ENCODE data around the gene HOXB5. TPM values are rescaled to one million over a fixed set of nuclear protein-coding genes. Genes with fewer than 3 reads are reported as not detected.

The HOXB5 gene
- total and polyA plus RNA-seq, 2 donors (not counting 1 experiment from before 2014, with no cell fraction given) = not detected

GRCh38 chr17:48630925-48631692 is 37.5 kb upstream of the HOXB5 start:
- DNase-seq (no peak), ATAC-seq (ENCODE audit: low read depth) (no peak)
- POLR2A ChIA-PET = no interaction called here
- Histone ChIP-seq H3K79me2 (ENCODE audit: control insufficient read depth, insufficient read depth, low read length) (no peaks in the 10 kb centered on the region), H4K20me1 (ENCODE audit: control insufficient read depth, insufficient read depth, low read length, poor library complexity, severe bottlenecking) (no peaks in the 10 kb centered on the region), H3K9ac (ENCODE audit: low read length) (no peak overlapping the region), H3K4me3 (ENCODE audit: control extremely low read depth in 1 of 5, extremely low read depth in 1 of 5, insufficient read depth in 1 of 5, low read depth in 2 of 5, low read length in 4 of 5) (no peak overlapping the region), H3K4me1 (ENCODE audit: control insufficient read depth in 2 of 2, insufficient read depth in 2 of 2, low read length in 2 of 2) (peaks cover 21 to 35% of the 10 kb centered on the region in 2 donors), H2AFZ (ENCODE audit: insufficient read depth, low read depth, low read length, poor library complexity, severe bottlenecking) (no peak overlapping the region), H3K27ac (ENCODE audit: low read length in 2 of 2) (no peak overlapping the region), H3K4me2 (replicated peaks; ENCODE audit: low read depth, low read length, poor library complexity, severe bottlenecking) (no peak overlapping the region), H3K27me3 (replicated peaks in 1 of 4; ENCODE audit: control extremely low read depth in 1 of 4, control insufficient read depth in 3 of 4, insufficient read depth in 4 of 4, low read length in 3 of 4) (peaks cover 0 to 97% (median 73%) of the 10 kb centered on the region in 4 experiments), H3K36me3 (replicated peaks in 1 of 2; ENCODE audit: control extremely low read depth in 1 of 2, control insufficient read depth in 1 of 2, extremely low read depth in 1 of 2, insufficient read depth in 2 of 2, low read length in 1 of 2) (no peaks in the 10 kb centered on the region), H3K9me3 (ENCODE audit: control extremely low read depth in 1 of 3, control insufficient read depth in 2 of 3, insufficient read depth in 1 of 3, low read length in 2 of 3) (peaks cover 0 to 18% (median 0%) of the 10 kb centered on the region in 3 donors)
- peaks cover 85% of the 10 kb centered on the region for H3K27me3 Mint-ChIP-seq
- intact Hi-C loops (cut with micrococcal nuclease) = no loop called here
- TF ChIP-seq EZH2 (IDR thresholded peaks at IDR 0.05; ENCODE audit: borderline replicate concordance, insufficient read depth, low read depth, low read length, poor library complexity, severe bottlenecking) (no peak), CTCF (IDR thresholded peaks at IDR 0.05) (no peak)
- H3K4me1 Mint-ChIP-seq = peaks cover 13% of the 10 kb centered on the region
- no peak overlapping the region for H3K27ac Mint-ChIP-seq
- no peaks in the 10 kb centered on the region for H3K9me3 Mint-ChIP-seq (ENCODE audit: insufficient read depth)
- H3K4me3 Mint-ChIP-seq = no peak overlapping the region
- CTCF ChIA-PET = interaction anchor here (0.6 to 2.2 kb wide), 4 partner anchors 9 to 50 kb away, joined by 3 to 6 read pairs (median 5); partner anchors contain the start of gene HOXB8
- WGBS (ENCODE audit: insufficient coverage) = 76% methylated on average over 5 of the region's 15 CpGs
